Glutamatergic neuron (in vitro differentiated cells): ENCODE data around the gene TMEM170B. TPM values are rescaled to one million over a fixed set of nuclear protein-coding genes. Genes with fewer than 3 reads are reported as not detected.

Experiments used
- DNase-seq: peaks from one replicate; pipeline ENCODE4 v3.0.0; 2022
- H3K27ac Mint-ChIP-seq: one replicate; pipeline ENCODE4 v1.8.0; 2020; ENCODE audit warnings: mild to moderate bottlenecking, mixed read lengths, inconsistent platforms; ENCODE audit not compliant: unreplicated experiment
- H3K27me3 Mint-ChIP-seq: one replicate; pipeline ENCODE4 v1.8.0; 2020; ENCODE audit warnings: mild to moderate bottlenecking, moderate library complexity, mixed read lengths, inconsistent platforms; ENCODE audit not compliant: unreplicated experiment
- H3K36me3 Mint-ChIP-seq: one replicate; pipeline ENCODE4 v1.8.0; 2020; ENCODE audit warnings: mild to moderate bottlenecking, mixed read lengths, inconsistent platforms; ENCODE audit not compliant: unreplicated experiment
- H3K4me1 Mint-ChIP-seq: one replicate; pipeline ENCODE4 v1.8.0; 2020; ENCODE audit warnings: mild to moderate bottlenecking, low read depth, mixed read lengths, inconsistent platforms; ENCODE audit not compliant: unreplicated experiment
- H3K4me3 Mint-ChIP-seq: one replicate; pipeline ENCODE4 v1.8.0; 2020; ENCODE audit warnings: mild to moderate bottlenecking, mixed read lengths, inconsistent platforms; ENCODE audit not compliant: unreplicated experiment
- H3K9me3 Mint-ChIP-seq: one replicate; pipeline ENCODE4 v1.8.0; 2020; ENCODE audit warnings: mild to moderate bottlenecking, moderate library complexity, mixed read lengths, inconsistent platforms; ENCODE audit not compliant: unreplicated experiment
- CTCF ChIP-seq: fragments of 200-600 bp; sonication (generic); IDR thresholded peaks from one replicate; pipeline ENCODE4 v1.5.0; 2021; ENCODE audit not compliant: partially characterized antibody, unreplicated experiment
- total RNA-seq: library from RNA; stranded (reverse); fragmentation: NEBNext Ultra II Directional; extraction: Animal tissue kit (Norgen Biotek cat#: 25700); gene quantifications from one replicate; pipeline ENCODE4 v1.2.1, GENCODE V29; 2021; ENCODE audit not compliant: unreplicated experiment

The TMEM170B gene
- total RNA-seq, 1 donor from 2014 or later = 11.0 TPM

- Mint-ChIP-seq H3K4me3 (no peak overlapping the region), H3K4me1 (peaks cover 2% of the 10 kb centered on the region), H3K36me3 (no peaks in the 10 kb centered on the region), H3K27ac (no peak overlapping the region), H3K27me3 (peaks cover 3% of the 10 kb centered on the region), H3K9me3 (no peaks in the 10 kb centered on the region)
- TF ChIP-seq CTCF = no peak
- DNase-seq = no peak
Observed at GRCh38 chr6:11551053-11551452, 13.5 kb downstream of the TMEM170B start.

DNA sequence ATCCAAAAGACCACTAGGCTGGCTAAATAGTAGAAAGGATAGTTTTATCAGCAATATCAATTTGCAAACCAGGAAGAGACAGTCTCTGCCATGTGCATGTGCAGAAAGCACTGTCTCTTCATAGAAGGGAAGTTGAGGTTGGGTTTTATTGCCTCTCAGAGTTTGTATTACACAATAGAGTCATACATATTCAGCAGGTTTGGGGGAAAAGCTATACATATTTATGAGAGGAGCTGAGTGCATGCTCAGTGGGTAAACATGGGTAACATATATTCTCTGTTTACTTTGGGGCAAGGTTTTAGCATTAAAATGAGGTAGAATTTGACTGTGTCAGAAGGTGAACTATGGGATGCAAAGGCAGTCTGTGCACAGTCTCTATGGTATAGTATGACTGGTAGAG is 14.9 kb downstream of the TMEM170B start:
- peaks cover 2% of the 10 kb centered on the region for H3K4me1 Mint-ChIP-seq
- H3K9me3 Mint-ChIP-seq = no peaks in the 10 kb centered on the region
- no peak overlapping the region for H3K4me3 Mint-ChIP-seq
- no peak for DNase-seq
- no peak for TF ChIP-seq CTCF
- H3K27me3 Mint-ChIP-seq = peaks cover 3% of the 10 kb centered on the region
- H3K27ac Mint-ChIP-seq = no peak overlapping the region
- H3K36me3 Mint-ChIP-seq = no peaks in the 10 kb centered on the region

- Mint-ChIP-seq H3K4me3 (no peak overlapping the region), H3K9me3 (no peaks in the 10 kb centered on the region), H3K27me3 (no peaks in the 10 kb centered on the region), H3K27ac (no peak overlapping the region), H3K4me1 (peaks cover 2% of the 10 kb centered on the region), H3K36me3 (no peaks in the 10 kb centered on the region)
- DNase-seq = no peak
- TF ChIP-seq CTCF = no peak
Observed at GRCh38 chr6:11553824-11554223, 16.3 kb downstream of the TMEM170B start.

- Mint-ChIP-seq H3K27me3 (no peaks in the 10 kb centered on the region), H3K36me3 (no peaks in the 10 kb centered on the region), H3K27ac (no peak overlapping the region), H3K4me1 (no peaks in the 10 kb centered on the region), H3K4me3 (no peak overlapping the region), H3K9me3 (no peaks in the 10 kb centered on the region)
- TF ChIP-seq CTCF = no peak
- no peak for DNase-seq
Observed at GRCh38 chr6:11556309-11556708, 18.8 kb downstream of the TMEM170B start.

DNA sequence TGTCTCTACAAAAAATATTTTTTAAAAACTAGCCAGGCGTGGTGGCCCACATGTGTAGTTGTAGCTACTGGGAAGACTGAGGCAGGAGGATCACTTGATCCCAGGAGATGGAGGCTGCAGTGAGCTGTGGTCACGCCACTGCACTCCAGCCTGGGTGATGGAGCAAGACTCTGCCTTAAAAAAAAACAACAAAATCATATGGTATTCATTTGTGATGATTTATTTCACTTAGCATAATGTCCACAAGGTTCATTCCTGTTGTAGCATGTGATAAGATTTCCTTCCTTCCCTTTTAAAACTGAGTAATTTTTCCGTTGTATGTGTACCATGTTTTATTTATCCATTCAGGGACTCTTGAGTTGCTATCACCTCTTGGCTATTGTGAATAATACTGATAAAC is 26.2 kb downstream of the TMEM170B start:
- no peak for DNase-seq
- Mint-ChIP-seq H3K36me3 (no peaks in the 10 kb centered on the region), H3K4me3 (no peak overlapping the region), H3K27me3 (no peaks in the 10 kb centered on the region), H3K4me1 (peaks cover 2% of the 10 kb centered on the region), H3K9me3 (no peaks in the 10 kb centered on the region), H3K27ac (no peak overlapping the region)
- TF ChIP-seq CTCF = no peak
